WI38 (cell line): ENCODE measurements around the gene CLBA1.
A peak's percentile ranks its signal among the peaks of the same experiment; 100 is the strongest.

Experiments
- H3K4me3 ChIP-seq: 2 replicates; pipeline ENCODE4 v1.5.1; 2011; ENCODE audit warnings: low read depth, mild to moderate bottlenecking, control low read depth, low read length
- CTCF ChIP-seq: IDR thresholded peaks from 2 replicates; pipeline ENCODE4 v1.5.1; 2012; ENCODE audit warnings: low read depth, mild to moderate bottlenecking, control low read depth, low read length

CLBA1 gene

DNA sequence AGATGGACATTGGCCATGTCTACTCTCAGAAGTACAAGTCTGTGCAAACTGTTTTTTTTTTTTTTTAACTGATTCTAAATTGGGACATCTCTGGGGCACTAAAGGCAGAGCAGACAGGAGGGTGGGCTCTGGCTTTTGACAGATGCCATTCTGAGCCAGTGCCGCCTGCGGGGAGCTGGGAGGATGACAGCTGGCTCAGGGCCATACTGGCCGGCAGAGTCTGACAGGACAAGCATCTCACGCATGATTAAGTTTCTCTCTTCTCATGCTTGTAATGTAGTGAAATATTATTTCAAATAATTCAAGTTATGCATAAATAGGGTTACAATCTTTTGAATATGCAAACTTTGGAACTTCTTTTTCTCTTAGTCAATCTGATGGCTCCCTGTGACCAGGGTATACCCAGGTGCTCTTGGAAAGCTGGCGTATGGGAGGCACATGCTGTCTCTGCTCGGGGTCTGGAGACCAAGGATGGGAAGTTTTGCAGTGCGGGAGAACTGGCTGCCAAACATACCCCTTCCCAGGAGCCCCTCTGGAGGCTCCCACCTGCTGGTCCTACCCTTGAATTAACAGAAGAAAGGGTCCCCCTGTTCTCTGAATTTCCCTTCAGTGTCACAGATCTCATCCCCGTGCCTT is 27.7 kb downstream of the CLBA1 start:
- no peak for TF ChIP-seq CTCF

GRCh38 chr14:105014032-105014431 is 28.4 kb downstream of the CLBA1 start:
- TF ChIP-seq CTCF: no peak
- no peak overlapping the region for H3K4me3 ChIP-seq

More for the DNA sequence above, 27.7 kb downstream of the CLBA1 start:
- no peak overlapping the region for H3K4me3 ChIP-seq

DNA sequence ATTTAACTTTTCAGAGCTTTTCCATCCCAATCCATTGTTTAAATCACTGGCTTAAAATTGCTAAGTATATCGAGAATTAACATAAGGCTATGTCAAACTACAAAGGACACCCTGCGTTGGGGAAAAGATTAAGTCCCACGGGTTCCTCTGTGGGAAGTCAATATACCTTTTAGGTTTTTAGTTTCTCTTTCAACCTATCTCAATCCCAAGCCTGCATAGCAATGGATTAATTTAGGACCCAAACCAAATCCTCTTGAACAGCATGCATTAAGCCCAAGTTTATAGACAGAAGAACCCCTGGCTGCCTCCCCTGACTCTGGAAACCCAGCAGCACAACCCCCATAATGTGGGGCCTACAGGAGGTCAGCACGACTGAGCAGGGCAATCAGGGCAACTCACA is 29.0 kb downstream of the CLBA1 start:
- no peak overlapping the region for H3K4me3 ChIP-seq
- TF ChIP-seq CTCF: no peak

GRCh38 chr14:105015242-105015641 is 29.7 kb downstream of the CLBA1 start:
- no peak overlapping the region for H3K4me3 ChIP-seq

DNA sequence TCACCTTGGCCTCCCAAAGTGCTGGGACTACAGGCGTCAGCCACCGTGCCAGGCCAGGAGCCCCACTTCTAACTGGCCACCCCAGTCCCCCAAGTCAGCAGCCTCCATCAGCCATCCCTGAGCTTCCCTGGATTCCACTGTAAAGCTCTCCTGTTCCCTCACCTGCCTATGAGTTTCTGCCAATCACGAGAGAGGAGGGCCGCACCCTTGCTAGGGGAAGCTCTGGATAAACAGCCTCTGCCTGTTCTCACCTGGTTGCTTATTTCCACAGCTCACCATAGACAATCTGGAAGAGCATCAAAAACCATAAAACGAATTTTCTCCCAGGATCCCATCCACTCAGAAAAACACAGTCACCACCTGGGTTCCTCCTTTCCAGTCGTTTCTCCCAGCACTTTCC is 30.3 kb downstream of the CLBA1 start:
- H3K4me3 ChIP-seq: no peak overlapping the region

More at GRCh38 chr14:105015242-105015641, 29.7 kb downstream of the CLBA1 start:
- TF ChIP-seq CTCF: no peak

DNA sequence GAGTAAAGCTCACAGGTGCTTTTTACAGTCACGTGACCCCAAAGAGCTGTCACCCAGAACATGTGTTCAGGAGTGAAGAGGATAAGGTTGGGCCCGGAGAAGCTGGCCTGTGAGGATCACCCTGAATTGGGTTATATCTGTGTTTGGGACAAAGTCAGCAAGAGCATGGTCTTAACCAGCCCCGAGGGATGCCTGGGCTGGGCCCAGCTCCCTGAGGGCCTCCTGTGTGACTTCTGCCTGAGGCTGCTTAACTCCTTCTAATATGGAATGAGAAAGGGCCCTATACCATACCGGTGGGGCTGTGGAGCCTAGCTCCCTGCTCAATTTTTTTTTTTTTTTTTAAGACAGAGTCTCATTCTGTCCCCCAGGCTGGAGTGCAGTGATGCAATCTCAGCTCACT is 32.8 kb downstream of the CLBA1 start:
- H3K4me3 ChIP-seq: no peak overlapping the region
- TF ChIP-seq CTCF: no peak

More for the DNA sequence above, 30.3 kb downstream of the CLBA1 start:
- TF ChIP-seq CTCF: no peak

DNA sequence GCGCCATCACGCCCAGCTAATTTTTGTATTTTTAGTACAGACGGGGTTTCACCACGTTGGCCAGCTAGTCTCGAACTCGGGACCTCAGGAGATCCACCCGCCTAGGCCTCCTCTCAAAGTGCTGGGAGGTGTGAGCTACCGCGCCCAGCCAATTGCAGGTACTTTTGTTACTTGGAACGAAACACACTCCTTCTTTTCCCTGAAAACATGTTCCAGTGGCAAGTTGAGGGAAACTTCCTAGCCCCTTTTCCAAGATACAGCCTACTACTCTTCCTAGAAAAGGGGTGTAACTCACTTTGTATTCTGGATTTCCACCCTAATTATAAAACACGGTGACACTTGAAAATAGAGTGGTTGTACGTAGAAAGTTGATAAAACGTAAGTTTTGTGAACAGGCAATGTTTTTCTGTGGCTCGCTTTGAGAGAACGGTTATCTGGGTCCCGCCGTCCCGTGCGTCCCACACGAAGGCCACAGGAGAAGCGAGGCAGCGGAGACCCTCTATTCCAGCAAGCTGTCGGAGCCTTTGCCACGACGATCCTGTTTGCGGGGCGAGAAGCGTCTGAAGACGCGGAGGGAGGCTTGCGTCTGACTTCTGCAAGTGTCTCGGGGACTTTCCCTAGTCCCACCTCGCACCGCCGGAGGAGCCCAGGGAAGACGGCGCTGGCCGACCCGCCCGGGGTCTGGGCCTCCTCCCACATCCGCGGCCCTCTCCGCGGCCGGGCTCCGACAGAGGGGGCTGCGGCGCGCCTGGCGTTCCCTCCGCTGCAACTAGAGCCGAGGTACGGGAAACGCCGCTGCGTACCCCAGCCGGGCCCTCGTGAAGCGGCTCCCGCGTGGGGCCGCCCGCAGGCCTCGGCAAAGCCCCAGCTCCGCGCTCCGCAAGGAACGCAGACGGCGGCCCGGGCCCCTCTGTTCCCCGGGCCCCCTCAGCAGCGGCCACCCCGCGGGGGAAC is 34.5 kb downstream of the CLBA1 start:
- H3K4me3 ChIP-seq: peak overlapping the region; percentile 72
- no peak for TF ChIP-seq CTCF
